CD14-positive monocyte (primary cell): ENCODE data around the gene NOG. TPM values are rescaled to one million over a fixed set of nuclear protein-coding genes. Genes with fewer than 3 reads are reported as not detected.
A peak's percentile ranks its signal among the peaks of the same experiment; 100 is the strongest.

Experiments used
- DNase-seq, 3 donors: peaks; one replicate each; pipeline ENCODE4 v3.0.0-alpha.2; 2011 to 2022
- H2AFZ ChIP-seq: 2 replicates; pipeline ENCODE4 v1.6.0; 2012; ENCODE audit warnings: mild to moderate bottlenecking, low read depth, low read length, inconsistent platforms; ENCODE audit not compliant: insufficient read depth, poor library complexity, severe bottlenecking
- H3K27ac ChIP-seq, 2 donors: 1 replicate in 1 of 2; 2 replicates in 1 of 2; pipeline ENCODE4 v1.5.1; 2012 to 2013; ENCODE audit warnings: low read length in 2 of 2, control low read depth in 1 of 2, inconsistent platforms in 1 of 2, low read depth in 1 of 2, mild to moderate bottlenecking in 1 of 2
- H3K27me3 ChIP-seq, 2 donors: one replicate each; pipeline versions ENCODE4 v1.6.0 to v1.6.1; 2011 to 2013; ENCODE audit warnings: low read length in 2 of 2; ENCODE audit not compliant: control insufficient read depth in 2 of 2, insufficient read depth in 2 of 2
- H3K36me3 ChIP-seq, 2 donors: replicated peaks in 1 of 2; 1 replicate in 1 of 2; 2 replicates in 1 of 2; pipeline versions ENCODE4 v1.5.1 to v1.6.1; 2012 to 2013; ENCODE audit warnings: low read length in 2 of 2, control low read depth in 1 of 2, inconsistent platforms in 1 of 2, mild to moderate bottlenecking in 1 of 2; ENCODE audit not compliant: insufficient read depth in 2 of 2, control insufficient read depth in 1 of 2
- H3K4me1 ChIP-seq, 2 donors: 1 replicate in 1 of 2; 2 replicates in 1 of 2; pipeline versions ENCODE4 v1.5.1 to v1.6.1; 2012 to 2013; ENCODE audit warnings: low read length in 2 of 2, control low read depth in 1 of 2, inconsistent platforms in 1 of 2, mild to moderate bottlenecking in 1 of 2, moderate library complexity in 1 of 2; ENCODE audit not compliant: insufficient read depth in 2 of 2, control insufficient read depth in 1 of 2
- H3K4me2 ChIP-seq: replicated peaks from 2 replicates; pipeline ENCODE3; 2012; ENCODE audit warnings: low read length, moderate library complexity, mild to moderate bottlenecking; ENCODE audit not compliant: poor library complexity, severe bottlenecking; ENCODE audit errors: extremely low read depth
- H3K4me3 ChIP-seq, 3 experiments: fragments of 200-600 bp in 1 of 3; sonication (generic) in 1 of 3; replicated peaks in 1 of 3; 1 replicate in 2 of 3; 2 replicates in 1 of 3; pipeline ENCODE4 v1.5.1; 2011 to 2013; ENCODE audit warnings: low read length in 3 of 3, mild to moderate bottlenecking in 3 of 3, control low read depth in 2 of 3, low read depth in 2 of 3, inconsistent platforms in 1 of 3, moderate library complexity in 1 of 3
- H3K79me2 ChIP-seq: 2 replicates; pipeline ENCODE4 v1.6.0; 2012; ENCODE audit warnings: mild to moderate bottlenecking, control low read depth, inconsistent platforms, low read length, moderate library complexity; ENCODE audit not compliant: insufficient read depth
- H3K9ac ChIP-seq: 2 replicates; pipeline ENCODE4 v1.6.0; 2017; ENCODE audit warnings: low read length, mild to moderate bottlenecking; ENCODE audit not compliant: insufficient read depth, poor library complexity, severe bottlenecking
- H3K9me3 ChIP-seq, 2 donors: replicated peaks in 1 of 2; 1 replicate in 1 of 2; 2 replicates in 1 of 2; pipeline versions ENCODE4 v1.5.1 to v1.6.1; 2012 to 2013; ENCODE audit warnings: low read length in 2 of 2, control low read depth in 1 of 2; ENCODE audit not compliant: control insufficient read depth in 1 of 2, insufficient read depth in 1 of 2
- H4K20me1 ChIP-seq: 2 replicates; pipeline ENCODE4 v1.6.0; 2012; ENCODE audit warnings: mild to moderate bottlenecking, low read length, control low read depth, moderate library complexity; ENCODE audit not compliant: insufficient read depth
- H3K27ac Mint-ChIP-seq, 7 donors: one replicate each; pipeline ENCODE4 v1.8.0; 2020; ENCODE audit warnings: mild to moderate bottlenecking in 7 of 7, mixed read lengths in 7 of 7, moderate library complexity in 6 of 7, inconsistent platforms in 2 of 7
- H3K27me3 Mint-ChIP-seq, 3 donors: one replicate each; pipeline ENCODE4 v1.8.0; 2021 to 2022; ENCODE audit warnings: low read depth in 3 of 3, mild to moderate bottlenecking in 3 of 3, mixed read lengths in 3 of 3, moderate library complexity in 3 of 3, inconsistent platforms in 1 of 3
- H3K36me3 Mint-ChIP-seq, 2 donors: one replicate each; pipeline ENCODE4 v1.8.0; 2020; ENCODE audit warnings: mixed read lengths in 2 of 2, inconsistent platforms in 1 of 2, mild to moderate bottlenecking in 1 of 2
- H3K4me1 Mint-ChIP-seq: one replicate; pipeline ENCODE4 v1.8.0; 2020; ENCODE audit warnings: mild to moderate bottlenecking, mixed read lengths
- H3K4me3 Mint-ChIP-seq, 2 donors: one replicate each; pipeline ENCODE4 v1.8.0; 2020; ENCODE audit warnings: mild to moderate bottlenecking in 2 of 2, mixed read lengths in 2 of 2, moderate library complexity in 1 of 2
- H3K9me3 Mint-ChIP-seq, 7 donors: one replicate each; pipeline ENCODE4 v1.8.0; 2020 to 2022; ENCODE audit warnings: mixed read lengths in 7 of 7, mild to moderate bottlenecking in 6 of 7, moderate library complexity in 6 of 7, inconsistent platforms in 2 of 7
- CTCF ChIP-seq: fragments of 200-600 bp; IDR thresholded peaks from one replicate; pipeline ENCODE4 v1.8.0; 2022; ENCODE audit warnings: antibody characterized with exemption, mild to moderate bottlenecking
- WGBS: methylation state at CpG from one replicate; pipeline ENCODE4 v1.1.5; 2013; ENCODE audit warnings: missing lambda C conversion rate; ENCODE audit not compliant: insufficient coverage; 5-methylcytosine and 5-hydroxymethylcytosine counted together
- intact Hi-C, 2 donors: fragments of 100-400 bp; cut with micrococcal nuclease; formaldehyde crosslinking; loops; one replicate each; pipeline versions ENCODE4 v1.15.0 to v1.15.1; 2023
- polyA plus RNA-seq, 3 donors: library from polyadenylated mRNA; depleted of rRNA in 1 of 3; unstranded in 2 of 3; stranded (reverse) in 1 of 3; fragments of 300-500 nt in 2 of 3; fragments of >200 nt in 1 of 3; fragmentation: Illumina TruSeq in 2 of 3; gene quantifications; 1 replicate in 2 of 3; 2 replicates in 1 of 3; pipeline ENCODE4 v1.2.3, GENCODE V29; 2012 to 2021

The NOG gene
- polyA plus RNA-seq, 3 donors = 0.11 to 0.27 TPM; not detected in 1

GRCh38 chr17:56641373-56641772 is 47.9 kb downstream of the NOG start:
- Histone ChIP-seq H3K9ac (no peak overlapping the region), H4K20me1 (no peaks in the 10 kb centered on the region), H3K4me2 (no peak overlapping the region), H3K36me3 (no peaks in the 10 kb centered on the region), H3K79me2 (no peaks in the 10 kb centered on the region), H3K4me1 (peaks cover 0 to 5% of the 10 kb centered on the region in 2 donors), H2AFZ (no peak overlapping the region), H3K4me3 (no peak overlapping the region), H3K9me3 (no peaks in the 10 kb centered on the region), H3K27me3 (no peaks in the 10 kb centered on the region), H3K27ac (no peak overlapping the region)
- TF ChIP-seq CTCF = no peak
- peak overlapping the region in 1 of 7 donors; percentile 31 for H3K27ac Mint-ChIP-seq
- H3K4me3 Mint-ChIP-seq = no peak overlapping the region
- no peaks in the 10 kb centered on the region for H3K36me3 Mint-ChIP-seq
- H3K9me3 Mint-ChIP-seq = peaks cover 0 to 2% (median 0%) of the 10 kb centered on the region in 7 donors
- H3K27me3 Mint-ChIP-seq = peaks cover 0 to 2% (median 1%) of the 10 kb centered on the region in 3 donors
- DNase-seq = no peak
- intact Hi-C loops = no loop called here
- peaks cover 12% of the 10 kb centered on the region for H3K4me1 Mint-ChIP-seq

GRCh38 chr17:56641894-56642293 is 48.4 kb downstream of the NOG start:
- TF ChIP-seq CTCF = no peak

More at GRCh38 chr17:56641894-56642293, 48.4 kb downstream of the NOG start:
- no peaks in the 10 kb centered on the region for H4K20me1 ChIP-seq
- H3K27me3 ChIP-seq = no peaks in the 10 kb centered on the region
- no peaks in the 10 kb centered on the region for H3K36me3 ChIP-seq
- no peak for DNase-seq
- H3K4me3 ChIP-seq = no peak overlapping the region
- no peak overlapping the region for H3K4me2 ChIP-seq
- H3K79me2 ChIP-seq = no peaks in the 10 kb centered on the region
- peak overlapping the region; percentile 9 for H2AFZ ChIP-seq
- H3K4me1 ChIP-seq = peaks cover 0 to 5% of the 10 kb centered on the region in 2 donors
- intact Hi-C loops = no loop called here
- Mint-ChIP-seq H3K4me3 (no peak overlapping the region), H3K36me3 (no peaks in the 10 kb centered on the region), H3K27ac (peak overlapping the region in 1 of 7 donors; percentile 25), H3K9me3 (peaks cover 0 to 2% (median 0%) of the 10 kb centered on the region in 7 donors), H3K4me1 (peaks cover 12% of the 10 kb centered on the region), H3K27me3 (peaks cover 0 to 2% (median 1%) of the 10 kb centered on the region in 3 donors)
- no peaks in the 10 kb centered on the region for H3K9me3 ChIP-seq
- H3K9ac ChIP-seq = no peak overlapping the region
- H3K27ac ChIP-seq = no peak overlapping the region
- WGBS = 27% methylated on average over 2 of the region's 2 CpGs
